HG02798 (cell line): ENCODE data around the gene SSX2B.
"Not testable (repeated sequence)": the region's sequence is repeated elsewhere in the genome, so short reads cannot be mapped to it uniquely, and the experiment has no call there.

Experiments used
- ATAC-seq: cut with Tn5 transposase; IDR thresholded peaks from one replicate; pipeline ENCODE4 v1.9.1; 2021; ENCODE audit warnings: mild to moderate bottlenecking; ENCODE audit not compliant: unreplicated experiment, poor library complexity

SSX2B gene, protein sequence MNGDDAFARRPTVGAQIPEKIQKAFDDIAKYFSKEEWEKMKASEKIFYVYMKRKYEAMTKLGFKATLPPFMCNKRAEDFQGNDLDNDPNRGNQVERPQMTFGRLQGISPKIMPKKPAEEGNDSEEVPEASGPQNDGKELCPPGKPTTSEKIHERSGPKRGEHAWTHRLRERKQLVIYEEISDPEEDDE

DNA sequence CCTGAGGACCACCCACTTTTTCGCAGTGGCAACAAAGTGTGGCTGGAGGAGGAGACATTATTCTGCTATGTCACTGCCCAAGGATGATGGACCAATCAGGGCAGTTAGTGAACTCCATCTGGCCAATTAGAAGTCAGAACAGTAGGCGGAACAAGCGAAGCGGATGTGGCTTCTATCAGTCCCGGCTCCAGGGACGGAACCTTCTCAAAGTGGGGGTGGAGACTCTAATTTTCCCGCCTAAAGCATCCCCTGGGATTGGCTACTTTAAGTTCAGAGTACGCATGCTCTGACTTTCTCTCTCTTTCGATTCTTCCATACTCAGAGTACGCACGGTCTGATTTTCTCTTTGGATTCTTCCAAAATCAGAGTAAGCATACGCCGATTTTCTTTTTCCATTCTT is at the start of gene SSX2B:
Gene SSX2B, plus strand, starts transcription at position 301 of the 400 bp plus-strand sequence. CDS start 1,429 bp downstream, outside the sequence.
- not testable (repeated sequence) for ATAC-seq

DNA sequence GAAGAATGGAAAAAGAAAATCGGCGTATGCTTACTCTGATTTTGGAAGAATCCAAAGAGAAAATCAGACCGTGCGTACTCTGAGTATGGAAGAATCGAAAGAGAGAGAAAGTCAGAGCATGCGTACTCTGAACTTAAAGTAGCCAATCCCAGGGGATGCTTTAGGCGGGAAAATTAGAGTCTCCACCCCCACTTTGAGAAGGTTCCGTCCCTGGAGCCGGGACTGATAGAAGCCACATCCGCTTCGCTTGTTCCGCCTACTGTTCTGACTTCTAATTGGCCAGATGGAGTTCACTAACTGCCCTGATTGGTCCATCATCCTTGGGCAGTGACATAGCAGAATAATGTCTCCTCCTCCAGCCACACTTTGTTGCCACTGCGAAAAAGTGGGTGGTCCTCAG is 44.0 kb upstream of the SSX2B start, which contains the start of gene SSX2:
Gene SSX2, minus strand, starts transcription at position 101 of the 400 bp plus-strand sequence. CDS start 1,429 bp downstream, outside the sequence.
- not testable (repeated sequence) for ATAC-seq

DNA sequence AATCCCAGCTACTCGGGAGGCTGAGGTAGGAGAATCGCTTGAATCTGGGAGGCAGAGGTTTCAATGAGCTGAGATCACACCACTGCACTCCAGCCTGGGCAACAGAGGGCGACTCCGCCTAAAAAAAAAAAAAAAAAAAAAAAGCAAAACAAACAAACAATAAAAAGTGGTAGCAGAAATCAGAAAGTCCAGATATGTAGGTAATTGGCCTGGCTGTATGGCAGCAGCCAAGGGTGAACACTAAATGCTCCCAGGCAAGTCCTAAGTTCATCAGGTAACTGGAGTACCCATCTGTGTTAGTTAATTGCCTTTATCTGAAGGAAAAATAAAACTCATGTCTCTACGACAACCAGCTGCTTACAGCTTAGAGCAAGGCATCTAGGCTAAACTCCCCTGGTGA is 14.9 kb downstream of the SSX2B start:
- not testable (repeated sequence) for ATAC-seq

DNA sequence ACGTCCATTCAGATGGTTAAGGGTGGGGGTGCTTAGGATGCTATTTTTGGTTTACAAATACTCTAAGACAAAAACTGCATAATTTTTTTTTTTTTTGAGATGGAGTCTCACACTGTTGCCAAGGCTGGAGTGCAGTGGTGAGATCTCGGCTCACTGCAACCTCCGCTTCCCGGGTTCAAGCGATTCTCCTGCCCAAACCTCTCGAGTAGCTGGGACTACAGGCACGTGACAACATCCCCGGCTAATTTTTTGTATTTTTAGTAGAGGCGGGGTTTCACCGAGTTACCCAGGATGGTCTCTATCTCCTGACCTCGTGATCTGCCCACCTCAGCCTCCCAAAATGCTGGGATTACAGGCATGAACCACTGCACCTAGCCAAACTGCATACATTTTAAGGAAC is 22.5 kb downstream of the SSX2B start:
- not testable (repeated sequence) for ATAC-seq

DNA sequence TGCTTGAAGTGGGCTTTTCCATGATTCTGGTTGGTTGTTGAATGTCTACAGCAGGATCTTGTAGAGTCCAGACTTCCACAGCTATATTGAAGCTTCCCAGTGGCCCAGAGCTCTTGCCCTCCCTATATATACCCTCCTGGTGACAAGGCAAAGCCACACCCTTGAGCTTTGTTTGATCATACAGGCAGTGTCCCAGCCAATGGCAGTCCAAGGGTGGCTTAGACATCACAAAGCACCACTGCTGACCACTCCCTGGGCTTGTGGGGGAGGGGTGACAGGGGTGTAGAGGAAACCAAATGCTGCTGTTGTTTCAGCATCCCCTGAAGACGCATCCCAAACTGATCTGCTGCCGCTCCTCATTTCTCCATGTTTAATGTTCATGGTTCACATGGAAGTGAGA is 46.3 kb downstream of the SSX2B start, which contains the start of gene SPANXN5:
Gene SPANXN5, minus strand, starts transcription at position 101 of the 400 bp plus-strand sequence. Its CDS starts 79 bp downstream, at position 22.
- ATAC-seq: not testable (repeated sequence)

DNA sequence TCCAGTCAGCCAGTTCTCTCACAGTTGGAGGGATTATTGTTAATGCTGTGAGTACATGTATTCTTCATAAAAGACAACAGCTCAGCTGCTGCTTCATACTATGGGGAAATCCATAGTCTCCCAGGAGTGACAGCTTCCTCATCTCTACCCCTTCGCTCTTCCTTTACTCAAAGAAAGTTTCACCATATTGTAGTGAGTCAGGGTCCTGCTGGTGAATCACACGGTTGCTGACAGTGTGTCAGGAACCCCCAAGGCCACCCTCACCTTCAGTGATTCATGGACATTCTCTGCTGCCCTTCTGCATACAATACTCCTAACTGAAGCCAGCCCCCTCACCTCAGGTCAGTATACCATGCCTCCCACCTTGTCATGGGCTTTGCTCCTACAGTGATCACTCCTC is 53.8 kb downstream of the SSX2B start:
- not testable (repeated sequence) for ATAC-seq
